ENCODE measurements around the gene FOXN3.
"Not testable (repeated sequence)": the region's sequence is repeated elsewhere in the genome, so short reads cannot be mapped to it uniquely, and the experiment has no call there.

The FOXN3 gene

GRCh38 chr14:89303456-89304435, 113.3 kb downstream of the FOXN3 start:
- DNase-seq (ENCODE audit: low read depth, low spot score): peak; percentile 83

- no peak for DNase-seq (ENCODE audit: low read depth, low spot score)
Observed at GRCh38 chr14:89302396-89302950, 114.6 kb downstream of the FOXN3 start.

GRCh38 chr14:89299587-89299986, 117.4 kb downstream of the FOXN3 start:
- no peak for DNase-seq (ENCODE audit: low read depth, low spot score)

GRCh38 chr14:89298056-89298834, 118.8 kb downstream of the FOXN3 start:
- DNase-seq (ENCODE audit: low read depth, low spot score): no peak

- DNase-seq (ENCODE audit: low read depth, low spot score): no peak
Observed at GRCh38 chr14:89296281-89296745, 120.7 kb downstream of the FOXN3 start.

GRCh38 chr14:89294872-89295271, 122.2 kb downstream of the FOXN3 start:
- no peak for DNase-seq (ENCODE audit: low read depth, low spot score)

- DNase-seq (ENCODE audit: low read depth, low spot score): not testable (repeated sequence)
Observed at GRCh38 chr14:89294469-89294868, 122.6 kb downstream of the FOXN3 start.

GRCh38 chr14:89294060-89294459, 123.0 kb downstream of the FOXN3 start:
- DNase-seq (ENCODE audit: low read depth, low spot score): no peak

GRCh38 chr14:89293314-89293916, 123.6 kb downstream of the FOXN3 start:
- DNase-seq (ENCODE audit: low read depth, low spot score): no peak

GRCh38 chr14:89292579-89293313, 124.3 kb downstream of the FOXN3 start:
- DNase-seq (ENCODE audit: low read depth, low spot score): no peak

- no peak for DNase-seq (ENCODE audit: low read depth, low spot score)
Observed at GRCh38 chr14:89291351-89291940, 125.6 kb downstream of the FOXN3 start.

- no peak for DNase-seq (ENCODE audit: low read depth, low spot score)
Observed at GRCh38 chr14:89290813-89291212, 126.2 kb downstream of the FOXN3 start.

GRCh38 chr14:89289477-89289876, 127.6 kb downstream of the FOXN3 start:
- no peak for DNase-seq (ENCODE audit: low read depth, low spot score)

GRCh38 chr14:89288114-89288513, 128.9 kb downstream of the FOXN3 start:
- no peak for DNase-seq (ENCODE audit: low read depth, low spot score)

GRCh38 chr14:89284333-89285058, 132.5 kb downstream of the FOXN3 start:
- DNase-seq (ENCODE audit: low read depth, low spot score): peak; percentile 72

- DNase-seq (ENCODE audit: low read depth, low spot score): no peak
Observed at GRCh38 chr14:89283327-89284060, 133.5 kb downstream of the FOXN3 start.

- no peak for DNase-seq (ENCODE audit: low read depth, low spot score)
Observed at GRCh38 chr14:89282191-89282590, 134.8 kb downstream of the FOXN3 start.

- no peak for DNase-seq (ENCODE audit: low read depth, low spot score)
Observed at GRCh38 chr14:89280600-89280999, 136.4 kb downstream of the FOXN3 start.

GRCh38 chr14:89279649-89280232, 137.3 kb downstream of the FOXN3 start:
- no peak for DNase-seq (ENCODE audit: low read depth, low spot score)
